GM12878 (cell line): ENCODE measurements around the gene TSSC4. TPM values are rescaled to one million over a fixed set of nuclear protein-coding genes. Genes with fewer than 3 reads are reported as not detected.

Source experiments
- MXI1 ChIP-seq: fragments of 150-350 bp; IDR thresholded peaks from 2 replicates; pipeline ENCODE4 v1.6.1; 2011; ENCODE audit warnings: low read depth, mild to moderate bottlenecking, inconsistent platforms, low read length, improper control_type of control experiment
- MYB ChIP-seq: fragments of 150-350 bp; IDR thresholded peaks from 2 replicates; pipeline ENCODE4 v1.6.1; 2014; ENCODE audit warnings: mild to moderate bottlenecking, low read depth, low read length, borderline replicate concordance
- NFYB ChIP-seq: IDR thresholded peaks from 2 replicates; pipeline ENCODE4 v1.6.1; 2011; ENCODE audit warnings: low read depth, mild to moderate bottlenecking, low read length, improper control_type of control experiment, moderate library complexity; ENCODE audit not compliant: insufficient read depth
- PAX5 ChIP-seq: IDR thresholded peaks from 2 replicates; pipeline ENCODE4 v1.6.1; 2011; ENCODE audit warnings: low read depth, low read length, borderline replicate concordance
- POU2F2 ChIP-seq: IDR thresholded peaks from 3 replicates; pipeline ENCODE4 v1.6.1; 2011; ENCODE audit warnings: low read depth, mild to moderate bottlenecking, low read length, borderline replicate concordance
- RUNX3 ChIP-seq: IDR thresholded peaks from 2 replicates; pipeline ENCODE4 v1.6.1; 2012; ENCODE audit warnings: low read length, inconsistent platforms
- TBL1XR1 ChIP-seq: IDR thresholded peaks from 2 replicates; pipeline ENCODE4 v1.6.1; 2012; ENCODE audit warnings: low read depth, low read length, improper control_type of control experiment
- polyA plus RNA-seq, 11 experiments: library from polyadenylated mRNA; depleted of rRNA in 4 of 11; unstranded in 6 of 11; stranded (reverse) in 5 of 11; fragments of >200 nt; fragmentation: Nextera tagmentation in 4 of 11; fragmentation: Illumina TruSeq in 1 of 11; extraction: Ambion mirVana in 4 of 11; extraction: Trizol in 1 of 11; gene quantifications; 1 replicate in 1 of 11; 2 replicates in 10 of 11; pipeline versions ENCODE4 v1.2.1 to v1.2.3, GENCODE V29; 2011 to 2016; ENCODE audit warnings: inconsistent platforms in 2 of 11, missing spikeins in 2 of 11, low read depth in 1 of 11
- total RNA-seq, 4 experiments: library from RNA; depleted of rRNA in 3 of 4; stranded (reverse); fragments of >200 nt in 3 of 4; fragmentation: Illumina TruSeq in 1 of 4; extraction: Trizol in 1 of 4; gene quantifications; 2 replicates each; pipeline versions ENCODE4 v1.2.1 to v1.2.3, GENCODE V29; 2013 to 2021
- TF ChIP-seq, protein P1 (sequence below): fragments of 450-650 bp; formaldehyde crosslinking; IDR thresholded peaks from 2 replicates; pipeline ENCODE4 v1.5.0; 2022; ENCODE audit warnings: mild to moderate bottlenecking, missing genetic modification characterization

Gene TSSC4
- total and polyA plus RNA-seq, 10 of the 15 experiments (the other 5 are each of a cell fraction or from before 2014, with no cell fraction given) = 0.69 to 70.1 (median 25.7) TPM

DNA sequence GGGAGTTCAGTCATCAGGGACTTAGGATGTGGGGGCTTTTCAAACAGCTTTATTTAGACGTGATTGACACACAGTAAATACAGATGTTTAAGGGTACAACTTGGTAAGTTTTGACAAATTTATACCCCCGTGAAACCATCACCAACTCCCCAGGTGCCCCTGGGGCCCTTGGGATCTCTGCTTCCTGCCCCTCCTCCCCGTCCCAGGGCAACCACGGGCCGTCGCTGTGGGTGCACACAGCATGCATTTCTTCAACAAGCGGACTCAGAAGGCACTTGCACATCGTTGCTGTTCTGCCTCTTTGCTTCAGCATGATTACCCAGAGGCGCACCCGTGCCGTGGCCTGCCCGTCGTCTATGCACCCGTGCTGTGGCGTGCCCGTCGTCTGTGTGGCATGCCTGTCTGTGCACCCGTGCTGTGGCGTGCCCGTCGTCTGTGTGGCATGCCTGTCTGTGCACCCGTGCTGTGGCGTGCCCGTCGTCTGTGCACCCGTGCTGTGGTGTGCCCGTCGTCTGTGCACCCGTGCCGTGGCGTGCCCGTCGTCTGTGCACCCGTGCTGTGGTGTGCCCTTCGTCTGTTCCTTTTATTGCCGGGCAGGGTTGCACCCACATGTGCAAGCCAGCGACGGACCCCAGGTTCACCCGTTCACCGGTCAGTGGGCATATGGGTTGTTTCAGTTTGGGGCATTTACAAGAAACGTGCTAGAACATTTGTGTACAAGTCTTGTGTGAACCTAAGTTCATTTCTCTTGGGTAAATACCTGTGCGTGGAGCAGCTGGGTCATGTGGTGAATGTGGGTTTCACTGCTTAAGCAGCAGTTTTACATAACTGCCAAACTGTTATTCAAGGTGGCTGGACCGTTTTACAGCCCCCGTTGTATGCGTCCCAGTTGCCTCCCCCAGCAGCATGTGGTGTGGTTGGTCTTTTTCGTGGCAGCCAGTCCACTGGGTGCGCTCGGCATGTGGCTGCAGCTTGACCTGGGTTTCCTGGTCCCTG, 15.1 kb upstream of the TSSC4 start (continued):
- TF ChIP-seq, protein P1, sequence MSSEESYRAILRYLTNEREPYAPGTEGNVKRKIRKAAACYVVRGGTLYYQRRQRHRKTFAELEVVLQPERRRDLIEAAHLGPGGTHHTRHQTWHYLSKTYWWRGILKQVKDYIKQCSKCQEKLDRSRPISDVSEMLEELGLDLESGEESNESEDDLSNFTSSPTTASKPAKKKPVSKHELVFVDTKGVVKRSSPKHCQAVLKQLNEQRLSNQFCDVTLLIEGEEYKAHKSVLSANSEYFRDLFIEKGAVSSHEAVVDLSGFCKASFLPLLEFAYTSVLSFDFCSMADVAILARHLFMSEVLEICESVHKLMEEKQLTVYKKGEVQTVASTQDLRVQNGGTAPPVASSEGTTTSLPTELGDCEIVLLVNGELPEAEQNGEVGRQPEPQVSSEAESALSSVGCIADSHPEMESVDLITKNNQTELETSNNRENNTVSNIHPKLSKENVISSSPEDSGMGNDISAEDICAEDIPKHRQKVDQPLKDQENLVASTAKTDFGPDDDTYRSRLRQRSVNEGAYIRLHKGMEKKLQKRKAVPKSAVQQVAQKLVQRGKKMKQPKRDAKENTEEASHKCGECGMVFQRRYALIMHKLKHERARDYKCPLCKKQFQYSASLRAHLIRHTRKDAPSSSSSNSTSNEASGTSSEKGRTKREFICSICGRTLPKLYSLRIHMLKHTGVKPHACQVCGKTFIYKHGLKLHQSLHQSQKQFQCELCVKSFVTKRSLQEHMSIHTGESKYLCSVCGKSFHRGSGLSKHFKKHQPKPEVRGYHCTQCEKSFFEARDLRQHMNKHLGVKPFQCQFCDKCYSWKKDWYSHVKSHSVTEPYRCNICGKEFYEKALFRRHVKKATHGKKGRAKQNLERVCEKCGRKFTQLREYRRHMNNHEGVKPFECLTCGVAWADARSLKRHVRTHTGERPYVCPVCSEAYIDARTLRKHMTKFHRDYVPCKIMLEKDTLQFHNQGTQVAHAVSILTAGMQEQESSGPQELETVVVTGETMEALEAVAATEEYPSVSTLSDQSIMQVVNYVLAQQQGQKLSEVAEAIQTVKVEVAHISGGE = no peak
- peak; percentile 97 for TF ChIP-seq MYB
- TF ChIP-seq TBL1XR1 = peak; percentile 28; the same call in 1 of the 2 replicates
- TF ChIP-seq RUNX3 = peak; percentile 83
- peak; percentile 67 for TF ChIP-seq MXI1
- no peak for TF ChIP-seq NFYB
- peak; percentile 74; the same call in 1 of the 3 replicates for TF ChIP-seq POU2F2
- TF ChIP-seq PAX5 = peak; percentile 42; the same call in 1 of the 2 replicates
- TF ChIP-seq, all 136 proteins: peak for 20
